Fibroblast of villous mesenchyme (primary cell): Measurements from ENCODE around the gene GOLGA6A. TPM values are rescaled to one million over a fixed set of nuclear protein-coding genes. Genes with fewer than 3 reads are reported as not detected.

Experiments
- DNase-seq: peaks from one replicate; pipeline ENCODE4 v3.0.0-alpha.2; 2010; ENCODE audit warnings: low read depth
- H3K4me3 ChIP-seq: 2 replicates; pipeline ENCODE4 v1.5.1; 2011; ENCODE audit warnings: low read depth, mild to moderate bottlenecking, low read length
- CTCF ChIP-seq: IDR thresholded peaks from 2 replicates; pipeline ENCODE4 v1.5.1; 2012; ENCODE audit warnings: low read depth, mild to moderate bottlenecking, low read length; ENCODE audit not compliant: insufficient read depth
- total RNA-seq: library from RNA; depleted of rRNA; stranded (reverse); fragments of >200 nt; gene quantifications from 2 replicates; pipeline ENCODE4 v1.2.3, GENCODE V29; 2012

GOLGA6A gene
- total RNA-seq, 1 donor = not detected

- no peak overlapping the region for H3K4me3 ChIP-seq
- no peak for TF ChIP-seq CTCF
- no peak for DNase-seq
Observed at GRCh38 chr15:74032606-74033561, 49.5 kb downstream of the GOLGA6A start.

GRCh38 chr15:74032046-74032445 lies 50.3 kb downstream of the GOLGA6A start:
- DNase-seq = no peak
- TF ChIP-seq CTCF = no peak

GRCh38 chr15:74028646-74029045 lies 53.7 kb downstream of the GOLGA6A start:
- DNase-seq = no peak
- no peak for TF ChIP-seq CTCF
- no peak overlapping the region for H3K4me3 ChIP-seq

More at GRCh38 chr15:74032046-74032445, 50.3 kb downstream of the GOLGA6A start:
- no peak overlapping the region for H3K4me3 ChIP-seq

GRCh38 chr15:74027688-74028087 lies 54.7 kb downstream of the GOLGA6A start:
- no peak for TF ChIP-seq CTCF

GRCh38 chr15:74025436-74025835 lies 56.9 kb downstream of the GOLGA6A start:
- H3K4me3 ChIP-seq = no peak overlapping the region
- DNase-seq = peak; percentile 29
- no peak for TF ChIP-seq CTCF

More at GRCh38 chr15:74027688-74028087, 54.7 kb downstream of the GOLGA6A start:
- DNase-seq = no peak
- H3K4me3 ChIP-seq = no peak overlapping the region

- TF ChIP-seq CTCF = no peak
- no peak for DNase-seq
- no peak overlapping the region for H3K4me3 ChIP-seq
Observed at GRCh38 chr15:74024687-74025086, 57.7 kb downstream of the GOLGA6A start.
